Embryonic facial prominence (tissue), 1 donor: ENCODE data around the gene SNAP91.
"Not testable (repeated sequence)": the region's sequence is repeated elsewhere in the genome, so short reads cannot be mapped to it uniquely, and the experiment has no call there.

Source experiments
- DNase-seq: peaks from one replicate; pipeline ENCODE4 v3.0.0-alpha.2; 2016; ENCODE audit errors: extremely low spot score

The SNAP91 gene

GRCh38 chr6:83629908-83630307, 79.0 kb downstream of the SNAP91 start:
- not testable (repeated sequence) for DNase-seq

GRCh38 chr6:83615025-83615999, 93.6 kb downstream of the SNAP91 start:
- peak; percentile 9 for DNase-seq

GRCh38 chr6:83613378-83613777, 95.5 kb downstream of the SNAP91 start:
- no peak for DNase-seq

GRCh38 chr6:83609248-83609647, 99.7 kb downstream of the SNAP91 start:
- no peak for DNase-seq

- DNase-seq: no peak
Observed at GRCh38 chr6:83605517-83605916, 103.4 kb downstream of the SNAP91 start.

GRCh38 chr6:83603551-83603950, 105.3 kb downstream of the SNAP91 start:
- DNase-seq: no peak

- no peak for DNase-seq
Observed at GRCh38 chr6:83601119-83601518, 107.8 kb downstream of the SNAP91 start.

- DNase-seq: no peak
Observed at GRCh38 chr6:83600459-83600858, 108.4 kb downstream of the SNAP91 start.

GRCh38 chr6:83597511-83597910, 111.4 kb downstream of the SNAP91 start:
- no peak for DNase-seq

- DNase-seq: no peak
Observed at GRCh38 chr6:83597051-83597450, 111.8 kb downstream of the SNAP91 start.

- no peak for DNase-seq
Observed at GRCh38 chr6:83594941-83595340, 114.0 kb downstream of the SNAP91 start.

GRCh38 chr6:83593395-83593785, 115.5 kb downstream of the SNAP91 start:
- DNase-seq: no peak

- no peak for DNase-seq
Observed at GRCh38 chr6:83592770-83593394, 116.0 kb downstream of the SNAP91 start.

- DNase-seq: no peak
Observed at GRCh38 chr6:83590416-83590815, 118.5 kb downstream of the SNAP91 start.

- DNase-seq: no peak
Observed at GRCh38 chr6:83589076-83589475, 119.8 kb downstream of the SNAP91 start.

GRCh38 chr6:83578057-83578456, 130.8 kb downstream of the SNAP91 start:
- no peak for DNase-seq

GRCh38 chr6:83574783-83575182, 134.1 kb downstream of the SNAP91 start:
- DNase-seq: no peak

- not testable (repeated sequence) for DNase-seq
Observed at GRCh38 chr6:83571663-83572185, 137.2 kb downstream of the SNAP91 start.

GRCh38 chr6:83558975-83559374, 149.9 kb downstream of the SNAP91 start:
- no peak for DNase-seq

- DNase-seq: no peak
Observed at GRCh38 chr6:83556871-83557270, 152.0 kb downstream of the SNAP91 start.

- DNase-seq: not testable (repeated sequence)
Observed at GRCh38 chr6:83551748-83552147, 157.2 kb downstream of the SNAP91 start.

- DNase-seq: not testable (repeated sequence)
Observed at GRCh38 chr6:83550482-83550881, 158.4 kb downstream of the SNAP91 start.

GRCh38 chr6:83546636-83547035, 162.3 kb downstream of the SNAP91 start:
- no peak for DNase-seq
